ENCODE data around the gene AMBRA1.

The AMBRA1 gene

GRCh38 chr11:46472662-46472994, 121.2 kb downstream of the AMBRA1 start:
- DNase-seq (ENCODE audit: low read depth), result no peak

- DNase-seq (ENCODE audit: low read depth), result no peak
Measured at GRCh38 chr11:46471943-46472661, 121.7 kb downstream of the AMBRA1 start.

GRCh38 chr11:46469926-46470325, 123.9 kb downstream of the AMBRA1 start:
- DNase-seq (ENCODE audit: low read depth), result no peak

- DNase-seq (ENCODE audit: low read depth), result no peak
Measured at GRCh38 chr11:46465683-46466082, 128.1 kb downstream of the AMBRA1 start.

- no peak for DNase-seq (ENCODE audit: low read depth)
Measured at GRCh38 chr11:46463701-46464421, 130.0 kb downstream of the AMBRA1 start.

- no peak for DNase-seq (ENCODE audit: low read depth)
Measured at GRCh38 chr11:46461461-46461927, 132.3 kb downstream of the AMBRA1 start.

GRCh38 chr11:46458491-46458890, 135.3 kb downstream of the AMBRA1 start:
- no peak for DNase-seq (ENCODE audit: low read depth)

GRCh38 chr11:46457659-46458424, 136.0 kb downstream of the AMBRA1 start:
- DNase-seq (ENCODE audit: low read depth), result no peak

GRCh38 chr11:46457021-46457420, 136.8 kb downstream of the AMBRA1 start:
- DNase-seq (ENCODE audit: low read depth), result no peak

GRCh38 chr11:46456269-46457001, 137.4 kb downstream of the AMBRA1 start:
- DNase-seq (ENCODE audit: low read depth), result no peak

GRCh38 chr11:46455834-46456233, 138.0 kb downstream of the AMBRA1 start:
- no peak for DNase-seq (ENCODE audit: low read depth)

GRCh38 chr11:46452918-46453517, 140.8 kb downstream of the AMBRA1 start:
- DNase-seq (ENCODE audit: low read depth), result no peak

GRCh38 chr11:46451759-46452158, 142.1 kb downstream of the AMBRA1 start:
- no peak for DNase-seq (ENCODE audit: low read depth)

- DNase-seq (ENCODE audit: low read depth), result no peak
Measured at GRCh38 chr11:46450846-46451477, 142.9 kb downstream of the AMBRA1 start.

- no peak for DNase-seq (ENCODE audit: low read depth)
Measured at GRCh38 chr11:46447544-46447943, 146.3 kb downstream of the AMBRA1 start.

GRCh38 chr11:46445920-46446771, 147.7 kb downstream of the AMBRA1 start:
- DNase-seq (ENCODE audit: low read depth), result no peak

- no peak for DNase-seq (ENCODE audit: low read depth)
Measured at GRCh38 chr11:46445192-46445919, 148.5 kb downstream of the AMBRA1 start.

GRCh38 chr11:46444305-46444704, 149.5 kb downstream of the AMBRA1 start:
- DNase-seq (ENCODE audit: low read depth), result no peak

GRCh38 chr11:46438211-46438610, 155.6 kb downstream of the AMBRA1 start:
- no peak for DNase-seq (ENCODE audit: low read depth)
